GM18502 (cell line): ENCODE measurements around the gene CDS1.
"Not testable (repeated sequence)": the region's sequence is repeated elsewhere in the genome, so short reads cannot be mapped to it uniquely, and the experiment has no call there.

Experiments used
- ATAC-seq: cut with Tn5 transposase; IDR thresholded peaks from one replicate; pipeline ENCODE4 v1.9.1; 2021; ENCODE audit warnings: mild to moderate bottlenecking; ENCODE audit not compliant: unreplicated experiment, poor library complexity

CDS1 gene

DNA sequence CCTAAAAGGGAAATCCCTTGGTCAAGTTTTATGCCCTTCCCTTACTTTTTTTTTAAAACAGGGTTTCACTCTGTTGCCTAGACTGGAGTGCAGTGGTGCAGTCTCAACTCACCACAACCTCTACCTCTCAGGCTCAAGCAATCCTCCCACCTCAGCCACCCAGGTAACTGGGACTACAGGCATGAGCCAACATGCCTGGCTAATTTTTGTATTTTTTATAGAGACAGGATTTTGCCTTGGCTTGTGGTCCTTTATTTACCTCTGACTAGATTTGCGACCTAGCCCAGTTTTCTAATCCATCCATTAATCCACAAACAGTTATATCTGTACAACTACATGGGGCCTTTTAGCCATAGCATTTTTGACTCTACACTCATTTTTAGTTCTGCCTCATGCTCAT is 23.7 kb downstream of the CDS1 start:
- ATAC-seq = no peak

DNA sequence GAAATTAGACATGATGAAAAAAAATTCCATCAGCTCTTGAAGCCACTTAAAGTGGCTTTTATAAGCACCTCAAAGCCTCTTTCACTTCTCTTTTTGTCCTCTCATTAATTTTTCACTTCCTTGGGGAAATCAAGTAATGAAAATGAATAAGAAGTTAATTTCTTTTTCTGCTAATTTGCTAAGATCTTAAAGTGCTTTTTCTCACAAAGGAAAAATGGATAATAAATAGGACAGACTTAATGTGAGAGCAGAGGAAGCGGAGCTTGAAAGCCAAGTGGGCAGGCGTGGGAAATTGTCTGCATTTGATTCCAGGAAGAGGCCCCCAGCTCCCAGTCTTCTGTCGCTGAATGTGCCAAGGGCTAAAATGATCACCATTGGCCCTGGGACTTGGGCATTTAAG is 28.6 kb downstream of the CDS1 start:
- ATAC-seq = no peak

DNA sequence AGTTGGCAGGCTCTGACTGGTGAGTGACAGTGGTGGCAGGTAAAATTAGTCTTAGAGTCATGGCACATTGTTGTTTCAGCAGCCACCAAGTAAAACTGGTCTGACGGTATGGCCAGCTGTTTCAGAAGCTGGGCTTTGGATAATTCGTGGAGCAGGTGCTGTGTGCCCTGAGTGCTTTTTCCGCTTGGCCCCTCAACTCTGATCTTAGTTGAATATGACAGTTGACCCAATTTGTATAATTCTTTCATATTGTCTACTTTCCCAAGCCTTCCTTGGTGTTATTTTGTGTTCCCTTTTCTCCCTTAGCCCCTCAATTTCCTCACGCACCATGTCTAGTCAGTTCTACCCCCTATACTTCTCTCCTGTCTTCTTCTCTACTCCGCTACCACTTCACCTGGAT is 32.0 kb downstream of the CDS1 start:
- ATAC-seq = no peak

DNA sequence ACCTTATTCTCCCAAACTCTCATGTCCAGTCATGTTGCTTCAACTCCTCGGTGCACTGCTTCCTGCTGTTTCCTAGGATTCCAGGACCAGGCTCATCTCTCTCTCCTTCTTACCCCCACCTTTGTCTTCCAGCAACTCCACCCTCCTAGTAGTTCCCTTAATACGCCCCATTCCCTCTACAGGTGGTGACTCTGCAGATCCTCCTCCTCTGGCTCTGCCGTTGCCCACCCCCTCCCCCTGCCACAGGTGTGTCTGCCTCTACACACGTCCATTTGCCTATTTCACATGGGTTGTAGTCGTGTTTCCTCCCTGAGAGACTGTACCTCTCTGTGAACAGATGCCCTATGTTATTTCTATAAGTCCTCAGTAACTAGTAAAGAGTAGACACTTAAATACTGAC is 32.4 kb downstream of the CDS1 start:
- ATAC-seq = no peak

DNA sequence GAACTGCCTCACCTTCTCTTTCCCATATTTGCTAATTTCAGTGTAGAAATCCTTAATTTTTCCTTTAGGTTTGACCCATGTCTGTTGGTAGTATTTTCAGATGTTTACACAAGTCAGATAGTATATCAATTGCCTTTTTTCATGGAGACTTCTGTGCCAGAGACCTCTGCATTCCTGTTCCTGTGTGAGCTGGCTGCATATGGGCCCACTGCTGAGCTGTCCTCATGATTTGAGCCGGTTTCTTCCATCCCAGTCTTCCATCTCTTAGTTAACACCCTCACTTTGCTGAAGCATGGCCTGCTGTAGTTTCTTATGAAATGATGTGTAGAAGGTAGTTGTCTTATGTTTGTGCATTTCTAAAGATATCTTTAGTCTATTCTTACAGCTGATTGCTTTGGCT is 40.0 kb downstream of the CDS1 start:
- ATAC-seq = no peak

DNA sequence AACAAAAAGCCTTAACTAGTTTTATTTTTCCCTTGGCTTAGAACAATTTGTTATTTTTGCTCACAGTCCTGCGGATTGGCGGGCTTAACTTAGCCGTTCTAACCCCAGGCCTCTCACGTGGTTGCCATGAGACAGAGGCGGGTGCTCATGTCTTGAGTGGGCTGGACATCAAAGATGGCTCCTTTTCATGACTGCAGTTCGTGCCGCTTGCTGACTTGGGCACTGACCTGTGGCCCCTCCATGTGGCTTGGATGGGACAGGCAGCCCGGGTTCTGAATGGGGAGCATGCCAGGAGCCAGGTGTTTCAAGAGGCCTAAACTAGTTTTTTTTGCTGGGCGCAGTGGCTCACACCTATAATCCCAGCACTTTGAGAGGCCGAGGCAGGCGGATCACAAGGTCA is 40.7 kb downstream of the CDS1 start:
- ATAC-seq = no peak

DNA sequence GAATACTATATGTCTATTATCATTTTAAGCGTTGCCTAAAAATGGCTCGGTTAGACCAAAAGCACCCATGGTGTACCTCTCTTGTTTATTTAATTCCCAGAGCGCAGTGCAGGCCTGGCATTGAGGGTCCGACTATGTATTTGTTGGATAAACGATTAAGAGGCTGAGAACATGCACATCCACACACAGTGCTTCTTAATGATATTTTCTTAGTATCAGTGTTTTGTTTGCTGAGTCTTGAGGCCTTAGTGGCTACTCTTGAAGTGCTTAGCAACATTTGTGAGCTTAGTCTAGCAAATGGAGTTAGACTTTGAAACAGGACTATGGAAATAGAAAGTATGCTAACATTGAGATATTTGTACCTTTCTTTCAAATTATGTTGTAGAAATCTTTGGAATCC is 43.7 kb downstream of the CDS1 start:
- ATAC-seq = no peak

DNA sequence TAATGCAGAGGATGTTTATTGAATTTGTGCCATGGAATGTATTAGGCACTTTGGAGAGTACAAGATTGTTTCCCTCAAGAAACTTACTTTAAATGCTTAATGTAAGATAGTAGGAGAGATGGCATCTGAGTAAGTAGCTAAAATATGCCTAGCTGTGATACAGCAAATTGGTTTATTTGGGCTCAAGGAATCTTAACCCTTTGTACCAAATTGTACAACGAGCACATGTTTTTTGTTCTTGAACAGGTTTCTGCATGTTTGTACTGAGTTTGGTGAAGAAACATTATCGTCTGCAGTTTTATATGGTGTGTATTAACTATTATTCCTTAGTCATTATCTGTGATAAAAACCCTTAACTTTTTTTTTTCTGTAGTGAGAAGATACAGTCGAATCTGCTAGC is 48.6 kb downstream of the CDS1 start:
- ATAC-seq = no peak

DNA sequence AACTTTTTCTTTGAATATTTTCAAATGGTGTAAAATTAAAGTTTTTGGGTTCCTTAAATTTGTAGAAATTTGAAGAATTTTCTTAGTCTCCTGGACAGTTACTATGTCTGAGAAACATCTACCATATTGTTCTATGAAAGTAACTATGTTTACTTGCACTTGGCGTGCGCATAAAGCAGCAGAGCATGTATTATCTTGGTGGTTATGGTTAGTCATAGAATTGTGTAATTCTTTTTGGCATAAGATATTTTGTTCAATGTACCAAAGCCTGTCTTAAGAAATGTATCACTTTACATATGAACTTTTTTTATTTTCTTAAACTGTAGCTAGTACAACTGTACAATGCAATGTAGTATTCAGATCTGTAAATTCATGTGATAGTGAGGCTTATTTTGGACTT is 49.2 kb downstream of the CDS1 start:
- no peak for ATAC-seq

DNA sequence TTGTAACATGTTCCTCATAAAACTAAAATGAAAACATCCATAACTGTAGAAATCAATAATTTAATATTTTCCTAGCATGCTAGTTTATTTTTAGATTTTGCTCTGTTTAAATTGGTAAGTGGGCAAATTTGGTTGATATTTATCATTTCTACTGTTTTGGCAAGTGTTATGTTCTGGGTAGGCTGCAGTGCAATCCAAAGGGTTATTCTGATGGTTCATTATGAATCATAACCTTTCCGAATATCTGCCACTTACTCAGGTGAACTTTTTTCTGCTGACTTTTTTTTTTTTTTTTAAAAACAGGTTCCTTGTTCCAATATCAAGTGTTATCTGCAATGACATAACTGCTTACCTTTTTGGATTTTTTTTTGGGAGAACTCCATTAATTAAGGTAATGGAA is 52.0 kb downstream of the CDS1 start:
- no peak for ATAC-seq

DNA sequence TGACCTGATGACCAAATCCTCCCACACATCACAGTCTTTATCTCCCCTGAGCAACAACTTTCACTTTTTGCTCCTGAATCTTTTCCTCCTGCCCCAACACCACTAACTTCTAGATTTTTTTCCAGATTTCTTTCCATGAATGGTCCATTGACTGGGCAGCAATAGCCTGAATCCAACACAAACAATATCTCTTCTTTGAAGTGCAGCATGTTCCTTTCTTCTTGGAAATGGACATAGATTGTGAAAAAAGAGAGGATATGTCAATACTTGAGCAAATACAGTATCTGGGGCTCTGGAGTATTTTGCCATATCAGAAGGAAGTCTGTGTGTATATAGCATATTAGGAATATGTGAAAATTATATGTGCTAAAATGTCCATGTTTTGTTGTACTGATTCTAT is 55.2 kb downstream of the CDS1 start:
- no peak for ATAC-seq

DNA sequence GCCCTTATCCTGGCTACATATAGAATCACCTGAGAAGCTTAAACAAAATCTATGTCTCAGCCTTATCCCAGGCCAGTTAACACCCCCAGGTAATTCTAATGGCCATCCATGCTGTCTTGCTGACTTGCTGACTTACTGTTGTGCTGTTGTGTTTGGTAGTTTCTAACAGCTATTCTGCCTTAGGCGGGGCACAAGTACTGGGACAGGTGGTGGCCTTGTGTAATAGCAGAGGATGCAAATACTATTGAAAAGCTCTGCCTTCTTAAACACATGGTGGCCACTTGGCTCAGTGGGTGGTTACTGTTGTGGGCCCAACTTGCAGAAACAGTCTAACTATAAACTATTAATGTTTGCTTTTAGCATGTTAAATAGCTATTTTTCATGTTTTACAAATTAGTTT is 56.2 kb downstream of the CDS1 start:
- ATAC-seq = no peak

DNA sequence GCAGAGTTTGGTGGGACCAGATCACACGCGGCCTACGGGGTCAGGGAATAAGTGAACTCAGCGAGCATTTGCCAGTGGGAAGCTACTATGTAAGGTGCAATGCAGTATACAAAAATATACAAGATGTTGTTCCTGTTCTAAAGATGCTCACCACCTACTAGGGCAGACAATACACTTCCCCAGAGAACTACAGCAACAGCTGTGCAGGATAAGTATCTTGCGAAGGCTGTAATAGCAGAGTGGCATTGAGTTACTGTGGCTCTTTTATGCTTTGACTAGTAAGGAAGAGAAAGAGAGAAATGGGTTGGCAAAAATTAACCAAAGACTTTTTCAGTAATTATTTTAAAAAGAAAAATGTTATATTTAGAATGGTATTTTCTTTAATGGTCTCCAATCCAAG is 61.2 kb downstream of the CDS1 start:
- no peak for ATAC-seq

DNA sequence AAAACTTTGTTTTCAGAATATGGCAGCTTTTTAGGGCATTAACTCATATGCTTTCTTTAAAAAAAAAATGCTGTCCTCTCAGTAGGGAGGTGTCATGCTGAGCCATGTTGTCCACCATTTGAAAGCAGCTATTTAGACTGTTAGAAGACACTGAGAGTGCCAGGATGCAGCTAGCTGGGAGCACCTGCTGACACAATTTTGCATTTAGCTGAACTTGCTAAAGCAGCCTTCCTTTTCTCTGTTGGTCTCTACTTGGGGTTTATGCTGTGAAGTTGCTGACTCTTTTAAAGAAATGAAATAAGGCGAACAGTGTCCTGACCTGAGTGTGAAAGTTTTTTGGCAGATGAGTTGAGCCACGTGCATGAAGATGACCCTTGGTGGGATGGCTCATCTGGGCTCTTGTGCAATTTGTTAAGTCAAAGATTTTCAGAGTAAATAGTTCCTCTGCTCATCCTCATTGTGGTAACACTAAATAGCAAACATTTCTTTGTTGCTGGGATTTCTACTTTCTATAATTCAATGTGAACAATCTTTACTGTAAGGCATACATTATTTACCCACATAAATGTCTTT is 64.5 kb downstream of the CDS1 start:
- no peak for ATAC-seq

DNA sequence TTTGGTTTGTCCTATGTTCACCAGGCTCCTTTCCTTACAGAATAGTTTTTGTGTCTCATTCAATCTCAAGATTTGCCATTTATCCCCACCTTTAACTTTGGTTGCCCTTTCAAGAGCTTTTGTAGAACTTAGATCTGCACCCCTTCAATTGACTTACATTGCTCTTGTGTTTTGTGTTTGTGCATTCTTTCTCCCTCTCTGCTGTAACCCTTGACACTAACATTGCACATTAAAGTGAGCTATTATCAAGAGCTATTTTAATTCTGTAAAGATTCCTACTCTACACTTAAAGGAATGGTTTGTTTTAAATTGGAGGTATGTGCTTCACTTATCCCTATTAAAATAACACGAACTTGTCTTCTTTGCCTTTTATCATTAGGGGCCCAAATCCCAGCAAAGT is 65.3 kb downstream of the CDS1 start:
- no peak for ATAC-seq

DNA sequence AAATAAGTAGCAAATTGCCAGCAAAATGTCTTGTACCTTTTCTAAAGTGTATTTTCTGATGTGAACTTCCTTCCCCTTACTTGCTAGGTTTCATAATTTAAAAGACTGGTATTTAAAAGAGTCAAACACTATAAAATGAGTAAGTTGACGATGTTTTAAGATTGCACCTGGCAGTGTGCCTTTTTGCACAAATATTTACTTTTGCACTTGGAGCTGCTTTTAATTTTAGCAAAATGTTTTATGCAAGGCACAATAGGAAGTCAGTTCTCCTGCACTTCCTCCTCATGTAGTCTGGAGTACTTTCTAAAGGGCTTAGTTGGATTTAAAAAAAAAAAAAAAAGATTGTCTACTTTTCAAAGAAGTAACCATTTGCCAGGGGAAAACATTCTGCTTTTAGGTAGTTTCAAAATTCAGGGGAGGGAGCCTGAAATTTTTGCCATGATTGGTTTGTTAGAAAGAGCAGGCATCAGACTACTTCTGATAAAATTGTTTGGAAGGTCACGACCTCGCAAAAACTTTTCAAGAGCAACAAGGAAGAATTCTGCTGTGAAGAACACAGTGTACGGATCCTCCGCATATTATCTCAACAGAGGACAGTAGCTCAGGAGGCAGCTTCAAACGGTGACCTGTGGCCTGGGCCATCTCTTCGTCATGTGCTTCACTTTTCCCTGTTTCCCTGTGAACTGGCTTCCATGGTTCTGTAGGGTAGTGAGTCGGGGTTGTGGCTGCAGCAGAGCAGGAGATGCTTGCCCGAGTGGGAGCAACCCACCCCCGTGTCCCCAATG is 66.1 kb downstream of the CDS1 start:
- ATAC-seq = no peak

DNA sequence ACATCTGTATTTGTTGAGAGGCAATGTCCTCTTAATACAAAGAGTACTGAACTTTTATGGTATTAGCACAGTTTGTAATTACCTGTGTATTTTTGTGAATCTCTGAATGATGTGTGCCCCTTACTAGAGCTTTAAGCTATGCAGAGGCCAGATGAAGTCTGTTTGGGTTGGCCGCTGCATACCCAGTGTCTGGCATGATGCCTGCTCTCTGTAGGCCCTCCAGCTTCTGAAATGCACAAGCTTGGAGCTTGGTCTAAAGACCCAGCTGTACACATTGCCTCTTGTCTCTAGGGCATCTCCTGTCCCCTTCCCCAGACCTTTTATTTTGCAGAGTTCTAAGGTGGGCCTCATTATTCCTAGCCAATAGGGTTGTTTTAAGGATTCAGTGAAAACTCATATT is 68.6 kb downstream of the CDS1 start:
- no peak for ATAC-seq

DNA sequence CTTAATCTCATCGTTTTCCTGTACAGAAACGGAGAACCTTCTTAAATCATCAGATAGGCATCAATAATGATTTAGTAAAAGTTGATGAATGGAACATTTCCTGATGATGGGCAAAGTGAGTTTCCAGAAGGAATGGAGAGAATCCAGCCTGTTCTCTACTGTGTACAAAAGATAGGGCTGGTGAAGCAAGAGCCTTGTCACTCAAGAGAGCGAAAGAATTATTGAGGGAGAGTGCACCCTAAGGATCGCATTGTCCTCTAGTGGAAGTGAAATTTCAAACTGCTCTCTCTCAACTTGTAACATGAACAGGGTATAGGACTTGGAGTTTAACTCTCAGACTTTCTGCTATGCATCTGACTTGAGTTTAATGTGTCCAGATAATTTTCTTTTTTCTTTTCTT is 69.6 kb downstream of the CDS1 start:
- no peak for ATAC-seq

DNA sequence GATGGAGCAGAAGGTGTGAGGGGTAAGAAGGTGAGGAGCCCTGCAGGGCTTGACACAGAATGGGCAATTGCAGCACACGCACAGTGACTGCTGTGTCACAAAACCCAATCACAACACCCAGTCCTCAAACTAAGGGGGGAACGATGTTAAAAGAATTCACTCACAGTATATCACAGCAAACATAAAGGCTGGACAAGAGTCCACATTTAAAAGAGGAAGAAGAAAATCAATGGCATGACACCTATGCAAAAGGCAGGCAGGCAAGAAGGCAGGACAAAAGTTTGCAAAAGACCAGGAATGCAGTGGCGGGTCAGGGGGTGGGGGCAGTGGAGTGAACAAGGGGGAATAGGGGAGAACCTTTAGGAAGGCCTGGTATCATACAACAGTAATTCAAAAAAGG is 77.7 kb downstream of the CDS1 start:
- ATAC-seq = no peak

DNA sequence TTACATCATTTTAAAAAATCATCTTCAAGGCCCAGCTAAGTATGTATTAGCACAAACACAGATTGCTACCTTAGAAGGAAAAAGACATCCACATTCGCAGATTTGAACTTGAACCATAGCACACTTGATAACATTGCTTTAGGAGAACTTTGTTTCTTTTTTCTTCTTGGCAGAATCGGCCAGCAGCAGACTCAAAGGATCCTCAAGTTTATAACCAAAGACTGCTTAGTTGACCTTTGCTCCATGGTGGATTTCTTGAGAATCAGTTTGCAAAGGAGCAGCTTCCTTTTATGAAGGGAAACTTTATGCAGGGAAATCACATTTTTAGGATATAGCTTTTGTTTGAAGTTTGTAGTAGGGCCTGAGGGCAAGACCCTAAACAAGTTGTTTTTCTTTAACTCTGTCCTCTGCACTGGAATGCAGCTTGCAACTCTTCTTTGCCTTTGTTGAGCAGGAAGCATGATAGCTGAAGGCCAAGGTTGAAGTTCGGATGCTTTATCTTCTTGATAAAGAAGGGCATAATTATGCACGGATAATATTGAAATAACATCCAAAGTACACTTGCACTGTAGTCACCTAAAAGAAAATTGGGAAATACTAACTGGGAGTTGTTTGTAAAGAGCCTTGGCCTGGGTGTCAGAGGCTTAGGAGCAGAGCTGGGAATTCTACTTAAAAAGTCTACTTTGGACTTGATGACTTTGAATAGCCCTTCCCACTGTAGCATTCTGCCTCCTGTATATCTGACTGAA is 78.4 kb downstream of the CDS1 start:
- ATAC-seq = no peak

DNA sequence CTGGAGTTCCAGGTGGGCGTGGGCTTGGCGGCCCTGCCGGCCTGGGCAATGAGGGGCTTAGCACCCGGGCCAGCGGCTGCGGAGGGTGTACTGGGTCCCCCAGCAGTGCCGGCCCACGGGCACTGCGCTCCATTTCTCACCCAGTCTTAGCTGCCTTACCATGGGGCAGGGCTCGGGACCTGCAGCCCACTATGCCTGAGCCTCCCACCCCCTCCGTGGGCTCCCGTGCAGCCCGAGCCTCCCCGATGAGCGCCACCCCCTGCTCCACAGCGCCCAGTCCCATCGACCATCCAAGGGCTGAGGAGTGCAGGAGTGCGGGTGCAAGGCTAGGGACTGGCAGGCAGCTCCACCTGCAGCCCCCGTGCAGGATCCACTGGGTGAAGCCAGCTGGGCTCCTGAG is 81.8 kb downstream of the CDS1 start:
- ATAC-seq = not testable (repeated sequence)

DNA sequence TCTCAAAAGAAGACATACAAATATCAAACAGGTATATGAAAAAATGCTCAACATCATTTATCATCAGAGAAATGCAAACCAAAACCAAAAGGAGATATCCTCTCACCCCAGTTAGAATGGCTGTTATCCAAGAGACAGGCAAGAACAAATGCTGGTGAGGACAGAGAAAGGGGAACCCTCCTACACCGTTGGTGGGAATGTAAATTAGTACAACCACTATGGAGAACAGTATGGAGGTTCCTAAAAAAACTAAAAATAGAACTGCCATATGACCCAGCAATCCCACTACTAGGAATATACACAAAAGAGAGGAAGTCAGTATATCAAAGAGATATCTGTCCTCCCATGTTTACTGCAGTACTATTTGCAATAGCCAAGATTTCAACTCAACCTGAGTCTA is 83.5 kb downstream of the CDS1 start:
- ATAC-seq = no peak
